Fibroblast of upper back skin (primary cell): ENCODE results near the gene OGA.
A peak's percentile ranks its signal among the peaks of the same experiment; 100 is the strongest.

Experiments used
- DNase-seq: peaks from one replicate; pipeline ENCODE4 v3.0.0-alpha.2; 2013

OGA gene

DNA sequence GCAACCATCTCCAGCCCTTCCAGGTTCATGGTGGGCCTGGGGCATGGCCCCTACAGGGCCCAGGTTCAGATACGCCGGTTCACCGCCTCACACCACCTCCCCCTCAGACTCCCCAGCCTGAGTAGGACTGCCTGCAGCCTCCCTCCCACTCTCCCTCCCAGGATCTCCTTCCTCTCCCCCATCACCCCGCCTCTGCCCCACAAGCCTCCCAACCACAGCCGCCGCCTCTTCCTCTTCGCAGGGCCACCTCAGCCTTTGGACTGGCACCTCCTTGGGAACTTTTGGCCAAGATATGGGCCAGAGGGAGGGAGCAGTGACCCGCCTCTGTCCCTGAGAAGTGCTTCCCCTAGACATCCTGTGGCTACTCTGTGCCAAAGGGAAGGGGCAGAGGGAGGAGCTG lies 16.1 kb upstream of the OGA start:
- DNase-seq = no peak

DNA sequence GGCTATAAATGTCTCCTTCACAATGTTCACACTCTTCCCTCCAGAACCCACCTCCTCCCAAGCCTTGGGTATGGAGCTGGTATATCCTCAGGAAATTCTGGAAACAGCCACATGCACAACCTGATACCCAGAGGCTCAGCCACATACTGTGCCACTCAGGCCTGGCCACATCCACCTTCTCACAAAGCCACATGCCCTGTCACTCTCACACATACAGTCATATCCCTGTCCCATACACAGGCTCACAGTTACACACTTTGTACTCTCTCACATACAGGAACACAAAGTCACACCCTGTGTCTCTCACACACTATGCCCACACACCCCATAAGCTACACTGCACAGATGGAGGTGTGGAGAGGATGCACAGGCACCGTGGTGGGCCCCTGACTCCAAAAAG lies 15.2 kb upstream of the OGA start:
- no peak for DNase-seq

DNA sequence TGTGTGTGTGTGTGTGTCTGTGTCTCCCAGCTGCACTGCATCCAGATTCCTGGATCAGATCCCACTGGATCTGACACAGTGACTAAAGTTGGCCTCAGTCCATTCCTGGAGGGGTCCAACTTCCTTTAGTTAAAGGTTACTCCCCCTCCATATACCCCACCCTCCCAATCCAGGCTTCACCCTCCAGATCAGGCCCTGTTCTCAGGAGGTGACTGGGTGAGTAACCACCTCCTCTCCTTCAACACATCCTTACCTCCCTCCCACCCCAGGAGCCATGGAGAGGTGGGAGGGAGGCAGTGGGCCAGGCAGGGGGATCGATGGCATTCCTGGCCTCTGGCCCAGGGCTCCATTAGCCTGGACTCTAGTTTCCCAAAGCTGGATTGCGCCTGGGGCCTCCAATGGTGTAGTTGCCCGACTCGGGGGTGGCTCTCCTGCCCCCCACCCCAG lies 14.1 kb upstream of the OGA start:
- DNase-seq = no peak

DNA sequence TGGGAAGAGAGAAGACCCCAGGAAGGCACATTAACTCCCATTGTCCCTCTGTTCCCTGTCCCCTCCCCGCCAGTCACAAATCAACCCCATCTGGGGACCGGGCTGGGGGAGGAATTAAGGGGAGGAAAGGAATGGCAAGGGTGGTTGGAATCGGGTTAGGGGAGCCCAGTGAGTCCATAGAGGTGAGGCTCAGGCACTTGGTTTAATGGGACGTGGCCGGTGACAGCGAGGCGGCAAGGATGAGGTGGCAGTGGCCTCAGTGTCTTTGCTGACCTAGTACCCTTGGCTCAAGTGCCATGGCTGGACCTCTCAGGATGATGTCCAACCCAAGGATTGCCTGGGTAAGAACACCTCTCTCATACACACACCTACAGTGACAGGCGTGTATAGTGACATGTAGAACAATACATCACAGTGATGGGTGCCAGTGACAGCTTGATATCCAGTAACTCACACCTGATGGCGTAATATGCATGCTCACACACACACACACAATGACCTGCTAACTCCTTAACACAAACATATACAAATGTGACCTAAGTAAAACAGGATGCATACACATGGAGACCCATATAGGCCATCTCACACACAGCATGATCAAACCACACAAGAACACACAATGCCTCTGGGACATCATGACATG lies 13.0 kb upstream of the OGA start:
- no peak for DNase-seq

DNA sequence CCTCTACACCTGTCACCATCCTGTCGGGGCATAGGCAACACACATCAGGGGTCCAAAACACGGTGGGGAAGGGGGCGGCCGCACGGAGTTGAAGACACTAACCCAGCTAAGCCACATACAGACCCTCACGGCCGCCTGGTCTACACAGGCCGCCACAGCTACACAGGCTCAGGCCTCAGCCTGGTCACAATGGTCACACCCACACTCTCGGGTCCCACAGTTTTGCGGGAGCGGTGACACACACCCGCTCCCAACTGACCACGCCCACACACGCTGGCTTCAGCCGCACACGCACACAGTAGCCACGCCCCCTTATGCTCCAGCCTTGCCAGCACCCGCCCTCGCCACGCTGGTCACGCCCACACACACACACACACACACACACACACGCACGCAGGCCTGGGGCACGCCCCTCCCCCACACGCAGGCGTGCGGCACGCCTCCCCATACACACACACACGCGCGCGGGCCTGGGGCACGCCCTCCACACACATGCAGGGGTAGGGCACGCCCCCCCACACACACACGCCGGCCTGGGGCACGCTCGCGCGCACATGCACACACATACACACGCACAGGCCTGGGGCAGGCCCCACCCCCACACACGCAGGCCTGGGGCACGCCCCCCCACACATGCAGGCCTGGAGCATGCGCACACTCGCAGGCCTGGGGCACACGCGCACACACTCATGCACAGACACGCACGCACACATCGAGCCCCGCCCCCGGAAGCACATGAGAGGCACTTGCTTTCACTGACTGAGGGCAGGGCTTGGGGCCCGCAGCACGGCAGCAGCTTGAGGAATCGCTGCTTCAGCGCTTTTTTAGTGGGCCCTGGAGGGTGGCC lies 12.3 kb upstream of the OGA start:
- peak; percentile 92 for DNase-seq

DNA sequence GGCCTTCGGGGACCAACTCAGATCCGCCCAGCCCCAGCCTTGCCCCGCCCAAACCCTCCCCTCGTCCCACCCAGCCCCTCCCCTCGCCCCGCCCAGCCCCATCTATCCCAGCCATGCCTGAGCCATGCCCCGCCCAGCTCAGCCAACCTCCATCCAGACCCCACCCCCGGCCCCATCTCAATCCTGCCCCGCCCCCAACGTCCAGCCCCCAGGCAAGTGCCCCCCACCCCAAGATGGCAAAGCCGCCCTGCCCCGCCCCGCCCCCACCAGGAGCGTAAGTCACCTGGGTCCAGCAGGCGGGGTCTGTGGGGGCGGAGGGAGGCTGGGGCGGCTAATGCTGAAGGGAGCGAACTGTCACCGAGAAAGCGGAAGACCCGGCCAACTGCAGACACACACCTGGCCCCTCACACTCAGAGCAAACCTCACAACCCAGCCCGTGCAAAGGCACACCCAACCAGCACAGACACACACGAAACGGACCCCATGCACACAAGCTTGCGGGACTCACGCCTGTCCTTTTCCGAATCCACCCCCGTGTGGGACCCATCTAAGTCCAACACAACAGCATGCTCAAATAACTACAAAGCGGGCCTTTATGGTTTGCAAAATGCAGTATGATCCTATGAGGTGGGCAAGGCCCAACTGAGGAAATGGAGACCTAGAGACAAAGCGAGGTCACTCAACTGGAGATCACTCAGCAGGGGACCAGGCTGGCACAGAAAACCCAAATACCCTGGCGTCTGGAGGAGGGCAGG lies 11.5 kb upstream of the OGA start:
- DNase-seq = peak; percentile 25

DNA sequence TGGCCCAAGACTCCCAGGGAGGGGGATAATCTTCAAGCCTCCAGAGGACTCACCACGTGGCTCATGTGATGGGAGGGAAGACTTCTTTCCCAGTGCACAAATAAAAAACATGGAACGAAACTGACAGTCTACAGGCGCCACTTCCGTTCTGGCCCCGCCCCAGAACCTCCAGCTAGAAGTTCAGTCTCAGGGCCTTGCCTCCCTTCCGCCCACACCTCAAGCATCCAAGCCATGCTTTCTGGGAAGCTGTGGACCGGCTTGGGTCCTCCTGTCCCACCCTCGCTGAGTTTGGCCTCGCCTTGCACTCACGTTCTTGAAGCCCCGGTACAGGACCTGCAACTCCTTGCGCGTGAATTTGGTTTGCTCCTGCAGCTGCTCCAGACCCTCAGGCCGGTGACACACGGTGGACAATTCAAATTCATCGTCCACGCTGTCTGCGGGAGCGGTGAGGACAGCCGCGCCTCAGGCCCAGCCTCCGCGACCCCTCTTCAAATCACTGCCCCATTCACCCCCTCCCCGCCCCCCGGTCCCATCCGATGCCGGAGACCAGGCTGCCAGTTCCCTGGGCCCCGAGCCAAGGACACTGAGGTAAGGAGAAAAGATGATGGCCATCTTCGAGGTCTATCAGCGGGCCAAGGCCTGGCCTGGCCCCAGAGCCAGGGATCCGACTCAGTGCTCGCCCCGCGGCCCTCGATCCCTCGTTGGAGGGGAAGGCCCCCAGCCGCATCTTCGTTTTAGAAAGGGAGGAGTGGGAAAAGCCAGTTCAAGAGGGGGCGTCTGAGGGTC lies 10.7 kb upstream of the OGA start:
- no peak for DNase-seq

DNA sequence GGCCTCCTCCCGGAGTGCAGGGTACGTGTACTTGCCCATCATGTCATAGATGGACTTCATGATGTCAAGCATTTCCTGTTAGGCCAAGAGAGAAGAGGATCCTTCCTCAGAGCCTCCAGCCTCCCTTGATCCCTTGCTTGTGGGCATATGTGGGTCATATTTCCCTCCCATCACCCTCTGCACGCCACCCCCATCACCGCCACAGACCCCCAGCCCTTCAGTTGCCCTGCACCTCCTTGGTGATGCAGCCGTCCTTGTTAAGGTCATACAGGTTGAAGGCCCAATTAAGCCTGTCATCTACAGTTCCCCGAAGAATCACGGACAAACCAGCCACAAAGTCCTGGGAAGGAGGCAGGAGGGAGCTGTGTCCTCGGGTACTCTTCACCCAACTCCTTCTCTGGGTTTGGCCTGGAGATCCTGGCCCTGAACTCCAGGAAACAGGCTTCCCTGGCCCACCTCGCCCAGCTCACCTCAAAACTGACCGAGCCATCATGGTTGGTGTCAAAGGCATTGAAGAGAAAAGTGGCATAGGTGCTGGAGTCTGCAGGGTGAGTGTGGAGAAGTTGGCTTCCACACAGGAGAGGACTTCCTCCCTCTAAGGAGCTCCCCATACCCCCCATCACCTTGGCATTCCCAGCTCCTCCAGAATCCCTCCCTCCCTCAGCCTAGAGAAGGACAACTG lies 9.8 kb upstream of the OGA start:
- DNase-seq = no peak

DNA sequence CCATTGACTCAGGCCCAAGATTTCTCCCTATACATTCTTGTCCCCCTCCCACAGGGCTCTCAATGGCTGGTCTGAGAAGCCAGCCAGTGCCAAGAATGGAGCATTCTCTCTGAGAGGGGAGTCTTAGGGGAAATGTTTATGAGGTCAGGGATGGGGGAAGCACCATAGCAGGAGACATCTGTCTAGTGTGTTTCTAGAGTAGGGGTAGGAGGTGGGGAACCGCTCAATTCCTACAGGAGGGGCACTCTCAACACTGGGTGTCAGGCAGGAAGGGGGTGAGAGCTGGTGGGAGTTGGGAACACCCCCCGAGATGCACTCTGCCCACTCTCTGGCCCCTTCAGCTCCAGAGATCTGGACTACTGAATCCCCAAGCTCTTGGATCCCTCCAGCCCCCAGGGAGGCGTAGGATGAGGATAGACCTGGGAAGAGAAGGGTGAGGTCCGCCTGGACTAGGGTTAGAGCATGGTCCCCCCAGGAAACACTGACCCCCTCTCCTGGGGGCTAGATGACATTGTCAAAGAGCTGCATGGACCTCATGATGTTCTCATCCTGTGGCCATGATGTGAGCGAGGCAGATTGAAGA lies 8.7 kb upstream of the OGA start:
- DNase-seq = no peak

DNA sequence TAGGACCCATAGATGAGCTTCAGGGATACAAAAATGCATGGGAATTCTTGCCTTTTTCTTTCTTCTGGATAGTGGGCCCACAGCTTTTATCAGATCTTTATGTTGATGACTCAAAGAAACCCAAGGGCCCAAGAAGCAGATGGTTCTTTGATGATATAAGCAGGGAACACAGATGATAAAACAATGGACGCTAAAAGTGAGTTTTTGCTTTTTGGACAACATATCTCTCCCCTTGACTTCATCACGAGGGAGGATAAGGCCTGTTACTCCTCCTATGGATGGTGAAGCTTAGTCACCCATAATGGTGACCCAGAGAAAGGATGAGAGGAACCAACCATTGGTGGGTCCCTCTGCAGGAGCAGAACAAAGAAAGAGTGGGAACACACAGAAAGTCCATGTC lies 6.5 kb upstream of the OGA start:
- DNase-seq = no peak

DNA sequence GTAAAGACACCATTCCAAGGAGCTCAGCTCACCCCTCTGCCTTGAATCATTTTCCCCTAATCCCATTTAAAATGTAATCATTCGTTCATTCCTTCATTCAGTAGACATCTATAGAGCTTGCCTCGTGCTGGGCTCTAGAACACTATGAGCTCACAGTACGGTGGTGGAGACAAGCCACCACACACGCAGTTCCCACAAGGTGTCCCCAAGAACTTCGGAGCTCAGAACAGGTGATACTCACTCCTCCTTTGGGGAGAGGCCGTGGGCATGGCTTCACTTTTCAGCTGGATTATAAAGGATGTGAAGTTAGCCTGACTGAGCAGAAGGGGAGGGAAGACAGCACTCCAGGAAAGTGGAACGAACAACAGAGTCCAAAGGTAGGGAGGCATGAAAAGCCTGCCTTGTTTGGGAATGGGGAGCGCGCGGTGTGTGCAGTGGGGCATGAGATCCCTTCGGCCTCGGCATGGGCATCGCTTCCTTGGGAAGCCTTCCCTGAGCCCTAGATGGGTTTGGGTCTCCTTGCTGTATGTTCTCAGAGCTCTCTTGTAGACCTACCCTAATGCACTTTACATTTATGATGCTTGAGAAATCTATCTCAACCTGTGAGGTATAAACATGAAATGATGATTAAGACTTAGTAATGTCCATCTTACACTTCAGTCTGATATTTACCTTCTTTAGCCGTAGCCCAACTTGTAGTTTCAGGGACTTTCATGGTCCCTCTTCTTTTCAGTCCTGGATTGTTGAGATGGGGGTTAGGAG lies 809 bp upstream of the OGA start:
- DNase-seq = no peak

DNA sequence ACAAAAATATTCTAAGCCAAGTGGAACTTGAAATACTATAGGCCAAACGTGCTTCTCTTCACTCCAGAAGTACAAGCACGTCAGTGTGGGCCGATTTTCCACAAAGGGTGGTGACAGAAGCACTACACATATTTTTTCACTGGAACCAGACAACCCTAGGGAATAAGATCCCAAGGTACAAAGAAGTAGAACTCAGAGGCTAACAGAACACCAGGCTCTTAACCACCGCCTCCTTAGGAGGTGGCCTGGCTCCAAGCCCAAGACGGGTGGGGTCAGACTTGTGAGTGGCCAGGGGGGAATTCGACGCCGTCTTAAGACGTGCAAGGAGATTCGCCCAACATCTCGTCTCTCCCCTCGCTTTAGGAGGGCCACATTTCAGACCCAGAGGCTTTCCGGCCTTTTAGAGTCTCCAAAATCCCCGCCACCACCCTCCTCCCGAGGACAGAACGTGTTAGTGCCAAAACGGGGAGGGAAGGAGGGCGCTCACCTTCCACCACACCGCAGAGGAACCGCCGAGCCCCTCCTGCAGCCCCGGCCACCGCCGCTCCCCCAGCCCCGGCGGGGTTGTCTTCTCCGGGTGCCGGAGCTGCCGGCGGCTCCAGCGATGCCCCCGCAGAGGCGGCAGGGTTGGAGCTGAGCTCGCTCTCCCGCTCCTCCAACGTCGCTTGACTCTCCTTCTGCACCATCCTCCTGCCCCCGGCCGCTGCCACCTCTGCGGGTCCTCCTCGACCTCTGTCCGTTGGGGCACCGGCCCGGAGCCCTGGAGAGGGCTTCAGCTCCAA lies 716 bp downstream of the OGA start:
- DNase-seq = peak; percentile 96

DNA sequence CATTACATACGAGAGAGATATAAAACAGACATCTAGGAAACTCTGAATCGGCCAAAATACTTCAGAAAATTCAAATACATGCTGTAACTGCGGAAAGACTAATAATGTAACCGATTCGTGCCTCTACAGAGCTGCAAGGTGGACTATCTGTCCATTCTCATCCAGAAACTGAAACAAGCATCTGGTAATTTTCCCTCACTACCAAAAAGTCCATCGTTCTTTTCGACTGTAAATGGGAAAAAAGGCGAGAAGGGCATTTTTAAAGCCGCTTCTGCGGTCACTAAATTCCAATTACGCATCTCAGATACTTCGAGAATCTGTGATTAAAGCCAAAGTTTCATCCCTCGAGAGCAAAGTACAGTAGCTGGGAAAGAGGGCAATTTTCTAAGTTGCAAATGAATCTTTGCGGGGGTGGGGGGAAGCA lies 1.3 kb downstream of the OGA start:
- DNase-seq = no peak

DNA sequence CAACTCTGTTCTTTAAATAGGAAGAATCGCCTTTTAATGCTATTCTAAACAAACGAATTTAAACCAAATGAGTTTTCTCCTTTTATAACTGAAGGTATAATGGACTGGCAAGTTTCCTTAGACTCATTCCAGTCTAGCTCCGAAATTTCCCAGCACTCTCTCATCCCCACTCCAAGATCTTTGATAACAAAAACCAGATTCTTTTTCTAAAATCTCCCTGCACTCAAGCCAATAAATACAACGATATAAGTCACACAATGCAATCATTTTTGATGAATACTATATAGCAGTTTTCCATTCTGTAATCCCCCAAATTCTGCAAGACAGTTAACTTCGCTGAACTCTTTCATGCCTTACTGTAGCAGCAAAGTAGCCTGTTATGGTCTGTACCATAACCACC lies 1.9 kb downstream of the OGA start:
- no peak for DNase-seq

DNA sequence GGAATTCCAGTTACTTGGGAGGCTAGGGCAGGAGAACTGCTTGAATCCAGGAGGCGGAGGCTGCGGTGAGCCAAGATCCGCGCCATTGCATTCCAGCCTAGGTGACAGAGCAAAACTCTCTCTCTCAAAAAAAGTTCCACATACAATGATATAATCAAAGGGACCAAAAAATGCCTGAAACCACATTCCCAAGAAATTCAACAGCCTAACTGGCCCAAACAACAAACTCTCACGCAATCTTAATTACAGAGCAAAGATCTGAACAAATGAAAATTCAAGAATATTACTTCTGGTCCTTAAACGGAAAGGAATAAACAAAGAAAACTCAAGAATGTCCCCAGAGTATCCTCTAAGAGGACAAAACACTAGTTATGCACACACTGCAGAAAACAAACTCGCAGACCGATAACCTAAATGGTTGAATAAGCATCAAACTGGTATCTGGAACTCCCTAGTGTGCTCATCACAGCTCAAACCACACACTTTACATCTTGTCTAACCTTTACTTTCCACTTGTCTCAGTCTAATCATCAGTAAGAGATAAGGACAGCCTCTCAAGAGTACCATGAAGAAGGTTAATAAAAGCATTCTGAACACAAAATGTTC lies 3.7 kb downstream of the OGA start:
- DNase-seq = no peak

DNA sequence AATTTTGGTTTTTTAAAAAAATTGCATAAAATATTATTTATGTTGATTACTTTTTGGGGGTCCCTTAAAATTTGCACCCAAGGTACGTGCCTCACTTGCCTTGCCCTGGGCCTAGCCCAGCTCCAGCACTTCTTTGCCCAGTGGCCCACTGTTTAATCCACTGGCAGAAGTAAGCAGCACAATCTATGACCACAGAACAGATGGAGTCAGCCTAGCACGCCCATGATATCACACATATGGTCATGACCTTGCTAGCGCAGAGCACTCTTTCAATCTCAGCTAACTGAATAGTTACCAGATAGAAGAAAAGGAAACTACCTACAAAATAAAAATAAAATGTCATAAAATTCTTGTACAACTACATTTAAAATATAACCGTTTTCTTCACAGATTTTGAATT lies 5.6 kb downstream of the OGA start:
- no peak for DNase-seq

DNA sequence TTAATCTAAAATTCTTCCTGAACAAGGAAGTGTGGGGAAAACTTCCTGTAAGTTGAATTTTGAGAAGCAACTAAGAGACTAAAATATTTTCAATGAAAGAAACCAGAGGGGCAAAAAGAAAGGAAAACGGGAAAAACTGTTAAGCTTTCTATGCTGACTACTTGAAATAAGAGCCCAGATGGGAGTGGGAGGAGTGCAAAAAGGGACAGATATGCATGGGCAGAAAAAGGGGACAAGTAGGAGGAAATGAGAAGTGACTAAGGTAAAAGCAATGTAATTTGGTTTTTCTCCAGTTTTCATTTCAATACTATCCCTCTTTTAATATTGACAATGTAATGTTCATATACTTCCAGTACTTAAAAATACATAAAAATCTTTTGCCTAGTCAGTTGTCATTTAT lies 11.1 kb downstream of the OGA start:
- no peak for DNase-seq

DNA sequence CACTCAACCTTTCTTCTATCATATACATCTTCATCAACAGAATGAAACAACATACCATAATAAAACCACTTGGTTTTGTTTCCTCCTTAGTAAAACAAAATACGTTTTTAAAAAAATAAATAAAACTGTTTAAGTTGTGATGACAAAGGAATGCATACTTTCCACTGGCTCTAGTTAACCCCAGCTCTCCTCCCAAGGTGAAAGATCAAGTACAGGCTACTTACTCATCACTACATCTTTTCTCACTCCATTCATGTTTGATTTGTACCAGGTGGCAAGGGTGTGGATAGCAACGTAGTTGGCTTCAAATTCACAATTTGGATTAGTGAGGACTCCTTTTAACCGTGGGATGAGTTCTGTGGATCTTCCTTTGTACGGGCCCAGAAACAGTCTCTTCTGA lies 14.7 kb downstream of the OGA start:
- no peak for DNase-seq

DNA sequence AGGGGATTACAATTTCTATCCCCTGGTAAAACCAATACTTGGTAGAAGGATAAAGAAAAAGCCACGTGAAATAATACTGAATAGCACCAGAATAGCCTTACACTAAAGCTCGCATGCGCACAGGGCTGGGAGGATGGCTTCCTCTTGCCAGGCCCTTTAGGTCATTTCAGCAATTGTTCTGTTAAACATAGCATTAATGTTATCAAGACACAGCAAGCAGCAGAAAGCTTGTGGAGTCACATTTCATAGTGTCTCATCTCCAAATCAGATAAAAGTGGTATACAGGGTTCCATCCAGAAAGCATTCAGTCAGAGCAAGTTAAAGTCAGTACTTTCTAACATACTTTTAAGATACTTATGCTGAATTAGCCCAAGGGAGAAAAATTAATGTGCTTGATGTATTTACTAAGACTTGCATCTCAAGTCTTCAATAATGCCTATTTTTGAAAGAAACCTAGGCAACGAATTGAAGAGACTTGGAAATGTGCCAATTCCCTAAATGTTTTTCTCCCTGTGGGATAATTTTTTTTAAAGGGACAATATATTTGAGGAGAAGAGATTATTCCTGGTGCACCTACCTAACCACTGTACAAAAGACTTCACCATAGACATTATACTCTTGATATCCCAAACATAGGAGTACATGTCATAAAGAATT lies 20.7 kb downstream of the OGA start:
- no peak for DNase-seq
